Hepatocyte (in vitro differentiated cells): ENCODE results near the gene GGCT. TPM values are rescaled to one million over a fixed set of nuclear protein-coding genes. Genes with fewer than 3 reads are reported as not detected.
A peak's percentile ranks its signal among the peaks of the same experiment; 100 is the strongest.

Source experiments
- DNase-seq: peaks from one replicate; pipeline ENCODE4 v3.0.0-alpha.2; 2016; ENCODE audit warnings: low spot score
- H2AFZ ChIP-seq: fragments of 200-600 bp; sonication (generic); 2 replicates; pipeline ENCODE4 v1.6.0; 2016; ENCODE audit warnings: antibody characterized with exemption, mild to moderate bottlenecking
- H3K27ac ChIP-seq: fragments of 200-600 bp; sonication (generic); 2 replicates; pipeline ENCODE4 v1.5.1; 2016; ENCODE audit warnings: mild to moderate bottlenecking
- H3K27me3 ChIP-seq: fragments of 200-600 bp; sonication (generic); 2 replicates; pipeline ENCODE4 v1.6.1; 2016
- H3K36me3 ChIP-seq: fragments of 200-600 bp; sonication (generic); replicated peaks from 2 replicates; pipeline ENCODE4 v1.5.1; 2016; ENCODE audit warnings: low read depth; ENCODE audit not compliant: insufficient read depth
- H3K4me1 ChIP-seq: fragments of 200-600 bp; sonication (generic); 2 replicates; pipeline ENCODE4 v1.5.1; 2016; ENCODE audit warnings: mild to moderate bottlenecking, moderate library complexity; ENCODE audit not compliant: insufficient read depth
- H3K4me2 ChIP-seq: fragments of 200-600 bp; sonication (generic); 2 replicates; pipeline ENCODE4 v1.6.0; 2016
- H3K4me3 ChIP-seq: fragments of 200-600 bp; sonication (generic); 2 replicates; pipeline ENCODE4 v1.5.1; 2016; ENCODE audit warnings: mild to moderate bottlenecking
- H3K79me2 ChIP-seq: fragments of 200-600 bp; sonication (generic); 2 replicates; pipeline ENCODE4 v1.6.0; 2017; ENCODE audit warnings: mild to moderate bottlenecking
- H3K9me2 ChIP-seq: fragments of 200-600 bp; sonication (generic); replicated peaks from 2 replicates; pipeline ENCODE4 v1.6.0; 2017; ENCODE audit warnings: mild to moderate bottlenecking; ENCODE audit not compliant: insufficient read depth
- H3K9me3 ChIP-seq: fragments of 200-600 bp; sonication (generic); 2 replicates; pipeline ENCODE4 v1.5.1; 2016; ENCODE audit warnings: low read depth, mild to moderate bottlenecking
- H4K20me1 ChIP-seq: fragments of 200-600 bp; sonication (generic); 2 replicates; pipeline ENCODE4 v1.6.0; 2016; ENCODE audit warnings: mild to moderate bottlenecking; ENCODE audit not compliant: insufficient read depth, poor library complexity, severe bottlenecking
- EZH2 ChIP-seq: fragments of 200-600 bp; sonication (generic); IDR thresholded peaks from 2 replicates; pipeline ENCODE4 v1.6.1; 2016; ENCODE audit warnings: antibody characterized with exemption, mild to moderate bottlenecking, borderline replicate concordance
- EZH2phosphoT487 ChIP-seq: fragments of 200-600 bp; sonication (generic); IDR thresholded peaks from one replicate; pipeline ENCODE4 v1.6.1; 2018; ENCODE audit warnings: antibody characterized with exemption, mild to moderate bottlenecking, low read depth, moderate library complexity; ENCODE audit not compliant: unreplicated experiment, severe bottlenecking
- WGBS: methylation state at CpG from one replicate; pipeline ENCODE4 v1.1.6; 2016; ENCODE audit warnings: low lambda C conversion rate; ENCODE audit errors: missing lambda C conversion rate; 5-methylcytosine and 5-hydroxymethylcytosine counted together
- polyA plus RNA-seq: library from polyadenylated mRNA; unstranded; fragments of >200 nt; fragmentation: Nextera tagmentation; extraction: Ambion mirVana; gene quantifications from 2 replicates; pipeline ENCODE4 v1.2.1, GENCODE V29; 2016
- total RNA-seq: library from RNA; depleted of rRNA; stranded (reverse); fragments of >200 nt; gene quantifications from 2 replicates; pipeline ENCODE4 v1.2.3, GENCODE V29; 2014
- TF ChIP-seq, protein P1 (sequence below): fragments of 200-600 bp; sonication (generic); IDR thresholded peaks from 2 replicates; pipeline ENCODE4 v1.5.1; 2016; ENCODE audit warnings: antibody characterized with exemption, mild to moderate bottlenecking; ENCODE audit not compliant: poor library complexity

Gene GGCT
- total and polyA plus RNA-seq, 2 experiments from 2014 or later = 43.4 to 55.7 TPM

DNA sequence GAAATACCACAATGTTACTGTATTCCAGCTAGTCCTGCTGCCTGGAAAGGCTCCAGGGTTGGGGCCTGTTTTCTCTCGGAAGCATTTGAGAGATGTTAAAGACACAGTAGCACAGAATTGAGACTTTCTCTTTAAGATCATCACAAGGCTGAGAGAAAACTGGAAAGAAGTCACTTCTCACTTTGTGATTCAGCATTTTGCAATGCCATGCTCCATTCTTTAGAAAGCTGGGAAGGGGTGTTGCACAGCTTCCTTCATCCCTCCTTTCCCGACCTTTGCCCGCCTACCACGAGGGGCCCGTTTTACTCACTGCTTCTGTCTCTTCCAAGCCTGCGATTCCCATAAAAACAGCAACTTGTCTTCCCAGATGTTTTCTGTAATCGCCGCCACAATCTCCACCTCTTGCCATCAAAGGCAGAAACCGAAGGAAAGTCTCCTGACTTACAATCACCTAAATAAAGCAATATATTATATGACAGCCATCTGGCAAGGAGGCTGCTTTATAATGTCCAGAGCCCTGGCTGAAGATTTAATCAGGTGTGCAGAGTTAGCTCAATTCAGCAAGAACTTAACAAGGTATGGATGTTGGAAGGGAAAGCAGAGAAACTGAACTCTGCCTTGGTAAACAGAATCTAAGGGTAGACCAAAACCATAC, 44.9 kb downstream of the GGCT start:
- peak overlapping the region; percentile 52 for H3K4me2 ChIP-seq
- 11% methylated on average over 9 of the region's 9 CpGs for WGBS
- peak overlapping the region; percentile 71 for H3K27ac ChIP-seq

DNA sequence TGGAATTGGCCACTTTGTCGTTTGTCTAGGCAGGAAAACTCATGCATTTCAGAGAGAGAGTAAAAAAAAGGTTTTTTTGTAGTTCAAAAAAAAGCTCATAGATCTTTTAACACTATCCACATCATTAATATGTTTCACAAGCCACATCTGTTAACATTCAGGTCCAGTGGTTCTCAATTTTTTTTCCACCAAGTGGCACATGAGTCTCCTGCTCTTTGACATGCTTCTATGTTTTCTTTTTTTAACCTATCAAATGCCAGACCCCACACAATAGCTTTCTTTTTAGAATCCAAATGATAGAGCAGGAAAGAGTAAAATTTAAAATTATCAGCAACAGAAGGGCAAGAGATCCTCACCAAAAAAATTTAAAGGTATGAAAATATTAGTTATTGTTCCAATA, 46.3 kb downstream of the GGCT start:
- no peaks in the 10 kb centered on the region for H3K27me3 ChIP-seq
- H3K9me2 ChIP-seq = no peaks in the 10 kb centered on the region
- no peaks in the 10 kb centered on the region for H3K79me2 ChIP-seq
- peaks cover 11% of the 10 kb centered on the region for H3K4me1 ChIP-seq
- H4K20me1 ChIP-seq = no peaks in the 10 kb centered on the region
- no peaks in the 10 kb centered on the region for H3K36me3 ChIP-seq
- no peak overlapping the region for H2AFZ ChIP-seq
- WGBS = 38% methylated on average over 1 of the region's 1 CpG
- TF ChIP-seq EZH2phosphoT487 = no peak
- TF ChIP-seq, protein P1, sequence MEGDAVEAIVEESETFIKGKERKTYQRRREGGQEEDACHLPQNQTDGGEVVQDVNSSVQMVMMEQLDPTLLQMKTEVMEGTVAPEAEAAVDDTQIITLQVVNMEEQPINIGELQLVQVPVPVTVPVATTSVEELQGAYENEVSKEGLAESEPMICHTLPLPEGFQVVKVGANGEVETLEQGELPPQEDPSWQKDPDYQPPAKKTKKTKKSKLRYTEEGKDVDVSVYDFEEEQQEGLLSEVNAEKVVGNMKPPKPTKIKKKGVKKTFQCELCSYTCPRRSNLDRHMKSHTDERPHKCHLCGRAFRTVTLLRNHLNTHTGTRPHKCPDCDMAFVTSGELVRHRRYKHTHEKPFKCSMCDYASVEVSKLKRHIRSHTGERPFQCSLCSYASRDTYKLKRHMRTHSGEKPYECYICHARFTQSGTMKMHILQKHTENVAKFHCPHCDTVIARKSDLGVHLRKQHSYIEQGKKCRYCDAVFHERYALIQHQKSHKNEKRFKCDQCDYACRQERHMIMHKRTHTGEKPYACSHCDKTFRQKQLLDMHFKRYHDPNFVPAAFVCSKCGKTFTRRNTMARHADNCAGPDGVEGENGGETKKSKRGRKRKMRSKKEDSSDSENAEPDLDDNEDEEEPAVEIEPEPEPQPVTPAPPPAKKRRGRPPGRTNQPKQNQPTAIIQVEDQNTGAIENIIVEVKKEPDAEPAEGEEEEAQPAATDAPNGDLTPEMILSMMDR = no peak
- no peak overlapping the region for H3K27ac ChIP-seq
- no peak overlapping the region for H3K4me3 ChIP-seq
- DNase-seq = no peak
- H3K9me3 ChIP-seq = no peaks in the 10 kb centered on the region
- no peak overlapping the region for H3K4me2 ChIP-seq

More for the DNA sequence above, 44.9 kb downstream of the GGCT start:
- TF ChIP-seq EZH2 (no peak), EZH2phosphoT487 (no peak)
- TF ChIP-seq, protein P1 = no peak
- no peak overlapping the region for H2AFZ ChIP-seq
- H3K79me2 ChIP-seq = no peaks in the 10 kb centered on the region
- no peaks in the 10 kb centered on the region for H4K20me1 ChIP-seq
- no peak overlapping the region for H3K4me3 ChIP-seq
- H3K4me1 ChIP-seq = peaks cover 11% of the 10 kb centered on the region
- H3K9me2 ChIP-seq = no peaks in the 10 kb centered on the region
- H3K36me3 ChIP-seq = no peaks in the 10 kb centered on the region
- DNase-seq = peak; percentile 87
- no peaks in the 10 kb centered on the region for H3K27me3 ChIP-seq
- no peaks in the 10 kb centered on the region for H3K9me3 ChIP-seq

DNA sequence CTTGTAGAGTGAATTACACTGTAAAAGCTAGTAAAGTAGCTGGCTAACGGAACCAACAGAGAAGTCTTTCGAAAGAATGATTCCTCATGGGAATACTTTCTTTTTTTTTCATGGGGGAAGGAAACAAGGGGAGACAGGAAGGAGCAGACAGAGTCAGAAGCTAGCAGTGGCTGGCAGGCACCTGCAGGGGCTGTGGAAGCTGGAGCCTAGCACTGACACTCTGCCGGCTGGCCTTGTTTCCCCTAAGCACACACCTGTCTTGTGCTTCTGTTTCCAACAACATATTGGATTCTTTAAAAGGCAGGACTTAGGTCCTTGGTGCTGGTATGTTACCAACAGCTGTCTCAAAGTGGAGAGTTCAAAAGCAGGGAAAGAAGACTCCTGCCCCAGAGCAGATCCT, 50.7 kb downstream of the GGCT start:
- Histone ChIP-seq H3K79me2 (no peaks in the 10 kb centered on the region), H3K4me1 (no peaks in the 10 kb centered on the region), H3K4me3 (no peak overlapping the region), H3K4me2 (no peak overlapping the region), H2AFZ (no peak overlapping the region), H3K36me3 (no peaks in the 10 kb centered on the region), H3K27ac (no peak overlapping the region), H3K9me3 (no peaks in the 10 kb centered on the region), H3K27me3 (no peaks in the 10 kb centered on the region), H3K9me2 (no peaks in the 10 kb centered on the region), H4K20me1 (no peaks in the 10 kb centered on the region)
- TF ChIP-seq EZH2 (no peak), EZH2phosphoT487 (no peak)
- TF ChIP-seq, protein P1 = no peak
- DNase-seq = no peak
- WGBS = 77% methylated on average over 3 of the region's 3 CpGs
